Epithelial cell of esophagus (primary cell): ENCODE results near the gene MMP15.
"Not testable (repeated sequence)": the region's sequence is repeated elsewhere in the genome, so short reads cannot be mapped to it uniquely, and the experiment has no call there.

ENCODE experiments used
- DNase-seq: peaks from one replicate; pipeline ENCODE4 v3.0.0; 2010; ENCODE audit warnings: low read depth
- H3K4me3 ChIP-seq: 2 replicates; pipeline ENCODE4 v1.5.1; 2011; ENCODE audit warnings: mild to moderate bottlenecking, low read length, control low read depth
- CTCF ChIP-seq: IDR thresholded peaks from 2 replicates; pipeline ENCODE4 v1.5.1; 2011; ENCODE audit warnings: low read depth, mild to moderate bottlenecking, low read length, control low read depth, inconsistent platforms; ENCODE audit not compliant: insufficient read depth; ENCODE audit errors: missing control alignments

MMP15 gene

DNA sequence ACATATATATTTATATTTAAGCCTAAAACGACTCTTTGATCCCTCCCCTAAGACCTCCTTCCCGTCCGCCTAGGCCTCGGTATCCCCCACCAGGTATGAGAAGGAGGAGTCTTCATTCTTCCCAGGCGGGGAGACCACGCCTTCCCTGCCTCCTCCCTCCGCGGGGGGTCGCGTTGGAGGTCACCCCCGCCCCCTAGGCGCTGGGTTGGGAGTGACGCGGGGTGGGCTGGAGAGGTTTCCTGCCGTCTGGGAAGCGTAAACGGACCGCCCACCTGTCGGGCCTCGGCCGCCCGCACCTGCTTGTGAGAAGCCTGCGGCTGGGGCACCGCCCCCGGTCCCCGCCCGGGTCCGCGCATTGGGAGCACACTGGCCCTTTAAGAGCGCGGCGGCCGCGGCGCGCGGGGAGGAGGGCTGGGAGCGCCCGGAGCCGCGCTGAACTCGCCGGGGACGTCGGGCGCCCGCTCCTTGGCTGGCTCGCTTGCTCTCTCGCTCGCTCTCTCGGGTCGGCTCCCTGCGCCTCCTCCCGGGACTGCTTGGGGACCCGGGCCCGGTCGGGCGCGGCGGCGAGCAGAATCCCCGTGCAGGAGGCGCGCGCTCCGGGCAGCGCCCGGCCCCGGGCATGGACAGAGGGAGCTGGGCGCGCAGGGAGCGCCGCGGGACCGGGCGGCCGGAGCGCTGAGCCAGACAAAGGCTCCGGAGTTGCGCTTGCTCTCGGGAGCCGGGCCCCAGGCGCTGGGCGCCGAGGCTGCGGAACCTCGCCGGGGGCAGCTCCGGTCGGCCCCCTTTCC, at the start of gene MMP15:
Gene MMP15, plus strand, starts transcription at position 404 of the 788 bp plus-strand sequence. CDS start 597 bp downstream, outside the sequence.
- peak; percentile 84 for DNase-seq
- peak within 1 kb of the TSS; percentile 50 for H3K4me3 ChIP-seq
- no peak for TF ChIP-seq CTCF

- no peak for TF ChIP-seq CTCF
- no peak overlapping the region for H3K4me3 ChIP-seq
- peak; percentile 54 for DNase-seq
Observed at GRCh38 chr16:57976331-57976796, 49.2 kb upstream of the MMP15 start.

- TF ChIP-seq CTCF, result no peak
- no peak for DNase-seq
- H3K4me3 ChIP-seq, result no peak overlapping the region
Observed at GRCh38 chr16:57977418-57978069, 48.0 kb upstream of the MMP15 start.

- not testable (repeated sequence) for H3K4me3 ChIP-seq, DNase-seq
Observed at GRCh38 chr16:57978070-57978465, 47.5 kb upstream of the MMP15 start.

DNA sequence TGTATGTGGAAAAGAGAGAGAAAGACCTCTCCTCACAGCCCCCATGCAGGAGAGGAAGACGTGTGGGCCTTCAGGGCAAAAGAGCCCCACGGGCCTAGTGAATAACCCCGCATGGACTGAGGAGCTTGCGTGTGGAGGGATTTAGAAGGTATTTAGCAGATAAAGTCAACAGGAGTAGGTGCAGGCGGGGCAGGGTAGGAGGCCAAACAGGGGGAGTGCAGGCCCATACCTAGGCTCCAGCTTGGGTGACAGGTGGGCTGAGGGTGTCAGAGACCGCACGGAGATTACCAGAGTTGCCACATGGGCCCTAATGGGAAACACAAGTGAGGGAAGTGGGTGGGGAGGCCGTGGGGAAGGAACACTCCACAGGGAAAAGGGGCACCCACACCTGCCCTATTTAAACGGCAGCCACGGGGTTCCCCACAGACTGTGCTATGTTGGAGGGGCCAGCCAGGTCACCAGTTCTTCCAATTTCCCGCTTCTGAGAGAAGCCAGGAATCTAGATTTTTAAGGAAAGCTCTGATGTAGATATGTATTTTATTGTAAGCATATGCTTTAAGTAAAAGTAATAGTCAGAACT, 46.5 kb upstream of the MMP15 start:
- no peak overlapping the region for H3K4me3 ChIP-seq
- no peak for DNase-seq
- no peak for TF ChIP-seq CTCF

DNA sequence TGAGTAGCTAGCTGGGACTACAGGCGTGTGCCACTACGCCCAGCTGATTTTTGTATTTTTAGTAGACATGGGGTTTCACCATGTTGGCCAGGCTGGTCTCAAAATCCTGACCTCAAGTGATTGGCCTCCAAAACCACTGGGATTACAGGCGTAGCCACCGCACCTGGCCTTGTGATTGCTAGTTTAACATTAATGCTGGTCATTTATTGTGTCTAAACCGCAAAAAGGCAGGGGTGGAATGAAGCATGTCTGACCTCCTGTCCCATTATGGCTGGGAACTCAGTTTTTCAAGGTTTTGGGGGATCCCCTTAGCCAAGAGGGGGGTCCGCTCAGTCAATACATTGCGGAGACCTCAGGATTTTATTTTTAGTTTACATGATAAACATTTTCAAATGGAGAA, 43.9 kb upstream of the MMP15 start:
- DNase-seq, result no peak
- H3K4me3 ChIP-seq, result no peak overlapping the region
- TF ChIP-seq CTCF, result no peak

- no peak for DNase-seq
- H3K4me3 ChIP-seq, result no peak overlapping the region
- TF ChIP-seq CTCF, result no peak
Observed at GRCh38 chr16:57982385-57982784, 43.2 kb upstream of the MMP15 start.
